Caco-2 (cell line): Measurements from ENCODE around the gene EGFL7. TPM values are rescaled to one million over a fixed set of nuclear protein-coding genes. Genes with fewer than 3 reads are reported as not detected.
A peak's percentile ranks its signal among the peaks of the same experiment; 100 is the strongest.

Experiments
- BruUV-seq: library from RNA; stranded (reverse); fragments of 400-500 nt; replicated peaks from 2 replicates; lab custom pipeline; 2021; lab: Mats Ljungman, UMichigan
- CTCF ChIA-PET: fragments of 300-600 bp; sonication (Branson Sonifier 250); formaldehyde crosslinking; loops from one replicate; lab custom pipeline; 2022; ENCODE audit warnings: antibody characterized with exemption; lab: Charles Lee
- POLR2A ChIA-PET: fragments of 300-600 bp; sonication (Branson Sonifier 250); formaldehyde crosslinking; loops from one replicate; lab custom pipeline; 2022; ENCODE audit warnings: antibody characterized with exemption; lab: Charles Lee
- DNase-seq, 2 experiments: peaks; one replicate each; pipeline versions ENCODE4 v3.0.0 to v3.0.0-alpha.2; 2020 to 2022
- H3K27me3 ChIP-seq: replicated peaks from 2 replicates; pipeline ENCODE4 v1.6.0; 2011; ENCODE audit warnings: low read length; ENCODE audit not compliant: control insufficient read depth, insufficient read depth
- H3K36me3 ChIP-seq: 2 replicates; pipeline ENCODE4 v1.5.1; 2011; ENCODE audit warnings: low read length; ENCODE audit not compliant: control insufficient read depth, insufficient read depth
- H3K4me1 ChIP-seq: fragments of 250-450 bp; sonication (Bioruptor Pico); 2 replicates; pipeline ENCODE4 v1.5.1; 2020; ENCODE audit warnings: mild to moderate bottlenecking
- H3K4me3 ChIP-seq: 2 replicates; pipeline ENCODE4 v1.5.1; 2011; ENCODE audit warnings: low read depth, mild to moderate bottlenecking, control low read depth, low read length
- H3K9me3 ChIP-seq: fragments of 250-450 bp; sonication (Bioruptor Pico); 2 replicates; pipeline ENCODE4 v1.5.1; 2020; ENCODE audit warnings: mild to moderate bottlenecking, moderate library complexity
- H3K27ac Mint-ChIP-seq: one replicate; pipeline ENCODE4 v1.8.0; 2022; ENCODE audit warnings: mixed read lengths; ENCODE audit not compliant: unreplicated experiment
- H3K27me3 Mint-ChIP-seq: one replicate; pipeline ENCODE4 v1.8.0; 2022; ENCODE audit warnings: mixed read lengths; ENCODE audit not compliant: insufficient read depth, unreplicated experiment
- H3K36me3 Mint-ChIP-seq: one replicate; pipeline ENCODE4 v1.8.0; 2022; ENCODE audit warnings: mild to moderate bottlenecking, mixed read lengths; ENCODE audit not compliant: insufficient read depth, unreplicated experiment
- H3K4me1 Mint-ChIP-seq: one replicate; pipeline ENCODE4 v1.8.0; 2022; ENCODE audit warnings: low read depth, mixed read lengths; ENCODE audit not compliant: unreplicated experiment
- H3K4me3 Mint-ChIP-seq: one replicate; pipeline ENCODE4 v1.8.0; 2022; ENCODE audit warnings: mild to moderate bottlenecking, moderate library complexity, mixed read lengths; ENCODE audit not compliant: unreplicated experiment
- H3K9me3 Mint-ChIP-seq: one replicate; pipeline ENCODE4 v1.8.0; 2022; ENCODE audit warnings: mixed read lengths; ENCODE audit not compliant: unreplicated experiment
- CTCF ChIP-seq, 2 experiments: fragments of 200-600 bp in 1 of 2; IDR thresholded peaks; 1 replicate in 1 of 2; 2 replicates in 1 of 2; pipeline versions ENCODE4 v1.5.1 to v1.8.0; 2011 to 2022; ENCODE audit warnings: antibody characterized with exemption in 1 of 2, control low read depth in 1 of 2, inconsistent platforms in 1 of 2, low read depth in 1 of 2, low read length in 1 of 2, mild to moderate bottlenecking in 1 of 2, moderate library complexity in 1 of 2; ENCODE audit not compliant: insufficient read depth in 1 of 2, severe bottlenecking in 1 of 2, unreplicated experiment in 1 of 2
- intact Hi-C: fragments of 100-400 bp; cut with micrococcal nuclease; formaldehyde crosslinking; loops from one replicate; pipeline ENCODE4 v1.10.0; 2022; ENCODE audit not compliant: unreplicated experiment
- total RNA-seq: library from RNA; stranded (reverse); gene quantifications from 2 replicates; pipeline ENCODE4 v1.2.3, GENCODE V29; 2022

EGFL7 gene
- total RNA-seq, 1 experiment from 2014 or later: 30.2 TPM

DNA sequence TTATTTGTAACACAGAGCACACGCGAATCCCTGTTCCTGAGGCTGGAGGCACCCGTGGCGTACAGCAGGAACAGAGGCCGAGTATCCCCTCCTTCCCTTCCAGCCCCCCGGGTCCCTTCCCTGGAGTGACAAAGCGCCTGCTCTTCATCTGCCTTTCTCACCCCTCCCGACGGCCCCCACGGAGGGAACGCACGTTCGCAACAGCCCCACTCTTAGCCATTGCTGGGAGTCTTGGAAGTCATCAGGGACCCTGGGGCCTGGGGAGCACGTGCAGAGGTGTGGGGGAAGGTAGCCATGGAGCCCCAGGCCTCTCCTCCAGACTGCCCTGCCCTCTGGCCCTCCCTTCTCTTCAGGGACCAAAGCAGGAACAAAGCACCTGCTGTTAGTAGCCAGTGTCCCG, 22.1 kb downstream of the EGFL7 start:
- intact Hi-C loops: no loop called here
- no peak for TF ChIP-seq CTCF (IDR thresholded peaks at IDR 0.05; ENCODE audit: insufficient read depth in 1 of 2, low read depth in 1 of 2, low read length in 1 of 2, severe bottlenecking in 1 of 2, unreplicated experiment in 1 of 2)
- Mint-ChIP-seq H3K4me3 (no peak overlapping the region), H3K27me3 (no peaks in the 10 kb centered on the region), H3K4me1 (no peaks in the 10 kb centered on the region), H3K36me3 (no peaks in the 10 kb centered on the region), H3K9me3 (no peaks in the 10 kb centered on the region), H3K27ac (no peak overlapping the region)
- DNase-seq: no peak
- ChIA-PET CTCF (no interaction called here), POLR2A (interaction anchor here (0.5 kb wide), 1 partner anchor 258 kb away, joined by 19 read pairs; no protein-coding TSS in a partner anchor)
- Histone ChIP-seq H3K27me3 (no peaks in the 10 kb centered on the region), H3K4me1 (peaks cover 30% of the 10 kb centered on the region), H3K9me3 (no peaks in the 10 kb centered on the region), H3K36me3 (no peaks in the 10 kb centered on the region), H3K4me3 (no peak overlapping the region)
- BruUV-seq: no TSS peak

DNA sequence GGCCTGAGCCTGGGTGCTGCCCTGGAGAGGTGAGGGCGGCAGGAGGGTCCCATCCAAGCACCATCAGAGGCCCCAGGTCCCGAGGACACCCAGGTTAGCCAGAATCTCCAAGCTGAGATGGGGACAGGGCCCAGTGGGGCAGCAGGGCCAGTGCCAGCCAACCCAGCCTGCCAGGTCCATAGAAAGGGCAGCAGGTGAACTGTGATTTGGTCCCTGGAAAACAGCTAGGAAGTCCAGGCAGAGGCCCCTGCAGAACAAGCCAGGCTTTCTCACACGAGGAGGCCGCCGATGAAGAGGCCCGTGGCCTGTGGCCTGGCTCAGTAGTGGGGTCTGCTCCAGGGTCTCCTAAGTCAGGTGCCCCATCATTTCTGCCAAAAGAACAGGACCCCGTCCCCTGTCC, 22.5 kb downstream of the EGFL7 start:
- H3K36me3 ChIP-seq: no peaks in the 10 kb centered on the region
- H3K4me1 Mint-ChIP-seq: no peaks in the 10 kb centered on the region
- POLR2A ChIA-PET: interaction anchor here (0.5 kb wide), 1 partner anchor 258 kb away, joined by 19 read pairs; no protein-coding TSS in a partner anchor
- H3K27me3 ChIP-seq: no peaks in the 10 kb centered on the region
- BruUV-seq: no TSS peak
- H3K9me3 Mint-ChIP-seq: no peaks in the 10 kb centered on the region
- no peaks in the 10 kb centered on the region for H3K9me3 ChIP-seq
- no peaks in the 10 kb centered on the region for H3K36me3 Mint-ChIP-seq
- DNase-seq: no peak
- no peaks in the 10 kb centered on the region for H3K27me3 Mint-ChIP-seq
- no peak overlapping the region for H3K4me3 Mint-ChIP-seq
- CTCF ChIA-PET: no interaction called here
- H3K27ac Mint-ChIP-seq: no peak overlapping the region
- H3K4me1 ChIP-seq: peaks cover 30% of the 10 kb centered on the region
- intact Hi-C loops: no loop called here
- no peak for TF ChIP-seq CTCF (IDR thresholded peaks at IDR 0.05; ENCODE audit: insufficient read depth in 1 of 2, low read depth in 1 of 2, low read length in 1 of 2, severe bottlenecking in 1 of 2, unreplicated experiment in 1 of 2)
- no peak overlapping the region for H3K4me3 ChIP-seq

GRCh38 chr9:136685790-136686533, 23.2 kb downstream of the EGFL7 start:
- Mint-ChIP-seq H3K27ac (peak overlapping the region; percentile 66), H3K9me3 (no peaks in the 10 kb centered on the region), H3K27me3 (no peaks in the 10 kb centered on the region), H3K4me1 (no peaks in the 10 kb centered on the region), H3K36me3 (no peaks in the 10 kb centered on the region), H3K4me3 (peak overlapping the region; percentile 79)
- H3K4me1 ChIP-seq: peaks cover 30% of the 10 kb centered on the region
- TSS peak; percentile 28 for BruUV-seq
- TF ChIP-seq CTCF (IDR thresholded peaks at IDR 0.05; ENCODE audit: insufficient read depth in 1 of 2, low read depth in 1 of 2, low read length in 1 of 2, severe bottlenecking in 1 of 2, unreplicated experiment in 1 of 2): peak in 1 of 2 experiments; percentile 18
- H3K36me3 ChIP-seq: no peaks in the 10 kb centered on the region
- ChIA-PET POLR2A (no interaction called here), CTCF (interaction anchor here (1.0 kb wide), 1 partner anchor 7 kb away, joined by 3 read pairs; no protein-coding TSS in a partner anchor)
- intact Hi-C loops: no loop called here
- H3K4me3 ChIP-seq: peak overlapping the region; percentile 71
- no peaks in the 10 kb centered on the region for H3K9me3 ChIP-seq
- H3K27me3 ChIP-seq: no peaks in the 10 kb centered on the region
- DNase-seq: no peak
